K562 (cell line): Measurements from ENCODE around the gene TMTC2. TPM values are rescaled to one million over a fixed set of nuclear protein-coding genes. Genes with fewer than 3 reads are reported as not detected.
A peak's percentile ranks its signal among the peaks of the same experiment; 100 is the strongest.

Experiments used
- BCLAF1 ChIP-seq, 2 experiments: fragments of 450-650 bp in 1 of 2; IDR thresholded peaks; 2 replicates each; pipeline ENCODE4 v1.6.1; 2011 to 2017; ENCODE audit warnings: low read depth in 2 of 2, antibody characterized with exemption in 1 of 2, borderline replicate concordance in 1 of 2, low read length in 1 of 2, mild to moderate bottlenecking in 1 of 2, mixed read lengths in 1 of 2; ENCODE audit not compliant: control insufficient read depth in 1 of 2
- HMBOX1 ChIP-seq: sonication (generic); IDR thresholded peaks from 2 replicates; pipeline ENCODE4 v1.6.1; 2016
- JUN ChIP-seq, 2 experiments: sonication (generic) in 1 of 2; formaldehyde crosslinking in 1 of 2; IDR thresholded peaks; 2 replicates each; pipeline versions ENCODE4 v1.6.1 to v1.8.0; 2012 to 2022; ENCODE audit warnings: borderline replicate concordance in 2 of 2, mild to moderate bottlenecking in 2 of 2, improper control_type of control experiment in 1 of 2, low read depth in 1 of 2, low read length in 1 of 2, missing genetic modification reagents in 1 of 2
- MAFK ChIP-seq: IDR thresholded peaks from 2 replicates; pipeline ENCODE4 v1.6.1; 2011; ENCODE audit warnings: low read length, improper control_type of control experiment
- TOE1 ChIP-seq, 2 experiments: fragments of 450-650 bp in 1 of 2; sonication (generic) in 1 of 2; formaldehyde crosslinking in 1 of 2; IDR thresholded peaks; 2 replicates each; pipeline versions ENCODE4 v1.7.1 to v1.8.0; 2016 to 2022; ENCODE audit warnings: borderline replicate concordance in 2 of 2, mild to moderate bottlenecking in 2 of 2, antibody characterized with exemption in 1 of 2, inconsistent platforms in 1 of 2, low read depth in 1 of 2, missing genetic modification reagents in 1 of 2, moderate library complexity in 1 of 2
- U2AF2 ChIP-seq: fragments of 200-400 bp; formaldehyde crosslinking; optimal IDR thresholded peaks from 2 replicates; pipeline ENCODE3; 2017; ENCODE audit warnings: low read depth, mild to moderate bottlenecking, low read length
- XRCC3 ChIP-seq: fragments of 450-650 bp; IDR thresholded peaks from 2 replicates; pipeline ENCODE4 v1.6.1; 2017; ENCODE audit warnings: mild to moderate bottlenecking, moderate library complexity
- ZNF121 ChIP-seq: sonication (generic); formaldehyde crosslinking; conservative IDR thresholded peaks from 2 replicates; pipeline ENCODE4 v1.8.0; 2022; ENCODE audit warnings: missing genetic modification reagents
- ZNF398 ChIP-seq: fragments of 250-450 bp; sonication (Bioruptor Pico); IDR thresholded peaks from 2 replicates; pipeline ENCODE4 v1.8.0; 2021; ENCODE audit warnings: moderate library complexity, mild to moderate bottlenecking, inconsistent platforms
- ZNF449 ChIP-seq: fragments of 250-450 bp; sonication (Bioruptor Pico); IDR thresholded peaks from 2 replicates; pipeline ENCODE4 v1.8.0; 2022; ENCODE audit warnings: moderate library complexity, mild to moderate bottlenecking, inconsistent platforms
- polyA plus RNA-seq, 8 experiments: library from polyadenylated mRNA; depleted of rRNA in 4 of 8; stranded (reverse) in 5 of 8; unstranded in 3 of 8; fragments of >200 nt; fragmentation: Nextera tagmentation in 2 of 8; fragmentation: Illumina TruSeq in 1 of 8; extraction: Ambion mirVana in 2 of 8; extraction: Trizol in 1 of 8; gene quantifications; 2 replicates each; pipeline versions ENCODE4 v1.2.1 to v1.2.3, GENCODE V29; 2011 to 2014; ENCODE audit warnings: inconsistent platforms in 1 of 8, missing spikeins in 1 of 8
- total RNA-seq, 7 experiments: library from RNA; depleted of rRNA in 6 of 7; stranded (reverse); fragments of >200 nt in 6 of 7; fragmentation: Illumina TruSeq in 2 of 7; extraction: Trizol in 2 of 7; gene quantifications; 2 replicates each; pipeline versions ENCODE4 v1.2.1 to v1.2.3, GENCODE V29; 2011 to 2021; ENCODE audit warnings: low replicate concordance in 1 of 7
- TF ChIP-seq, protein P1 (sequence below): fragments of 250-450 bp; sonication (Bioruptor Pico); IDR thresholded peaks from 2 replicates; pipeline ENCODE4 v1.4.0; 2020

The TMTC2 gene
- total and polyA plus RNA-seq, 9 of the 15 experiments (the other 6 are each of a cell fraction or from before 2014, with no cell fraction given): 0.29 to 1.1 (median 0.55) TPM

DNA sequence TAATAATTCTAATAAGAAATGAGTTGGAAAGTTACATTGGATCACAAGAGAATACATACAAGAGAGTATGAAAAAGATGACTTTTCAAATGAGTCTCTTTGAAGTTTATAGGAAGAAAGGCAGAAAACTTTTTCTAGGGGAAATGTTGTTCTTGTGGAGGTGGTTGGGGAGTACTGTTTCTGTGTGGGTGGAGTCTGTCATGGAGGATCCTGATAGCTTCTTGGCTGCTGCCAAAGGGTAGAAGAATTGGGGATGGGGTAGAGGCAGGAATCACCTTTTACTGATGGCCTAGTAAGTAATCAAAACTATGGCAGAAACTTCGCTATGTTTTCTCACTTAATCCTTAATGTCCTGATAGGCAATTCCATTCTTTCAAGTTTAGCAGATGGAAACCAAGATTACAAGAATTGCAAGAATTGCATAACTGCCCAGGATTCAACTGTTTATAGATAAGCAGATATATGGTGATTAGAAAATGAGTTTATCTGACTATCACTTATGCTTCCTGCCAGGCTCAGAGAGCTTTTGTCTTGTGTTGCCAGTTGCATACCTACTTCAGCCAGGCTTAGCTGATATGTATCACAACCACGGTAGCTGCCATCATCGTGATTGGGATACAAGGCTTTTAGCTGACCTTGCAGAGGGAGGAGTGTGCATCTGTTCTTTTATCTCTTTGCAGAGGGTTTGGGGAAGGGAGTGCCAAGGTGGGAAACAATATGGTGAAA lies 463.9 kb downstream of the TMTC2 start (continued):
- TF ChIP-seq BCLAF1 (IDR thresholded peaks at IDR 0.05; ENCODE audit: borderline replicate concordance in 1 of 2, control insufficient read depth in 1 of 2, low read depth in 2 of 2, low read length in 1 of 2) (0 out of 4 replicates have a peak, but pooled peaks of 1 of the 2 experiments have one; percentile 44), ZNF449 (CRISPR knock-in tag) (no peak), ZNF398 (CRISPR knock-in tag) (no peak), JUN (IDR thresholded peaks at IDR 0.05; ENCODE audit: borderline replicate concordance, low read depth, low read length) (no peak), JUN (CRISPR knock-in tag; IDR thresholded peaks at IDR 0.05; ENCODE audit: borderline replicate concordance) (no peak), ZNF121 (no peak), U2AF2 (no peak), TOE1 (IDR thresholded peaks at IDR 0.05; ENCODE audit: borderline replicate concordance) (no peak), TOE1 (CRISPR knock-in tag; IDR thresholded peaks at IDR 0.05; ENCODE audit: borderline replicate concordance, low read depth) (no peak), XRCC3 (no peak), HMBOX1 (no peak), MAFK (no peak)
- TF ChIP-seq, protein P1, sequence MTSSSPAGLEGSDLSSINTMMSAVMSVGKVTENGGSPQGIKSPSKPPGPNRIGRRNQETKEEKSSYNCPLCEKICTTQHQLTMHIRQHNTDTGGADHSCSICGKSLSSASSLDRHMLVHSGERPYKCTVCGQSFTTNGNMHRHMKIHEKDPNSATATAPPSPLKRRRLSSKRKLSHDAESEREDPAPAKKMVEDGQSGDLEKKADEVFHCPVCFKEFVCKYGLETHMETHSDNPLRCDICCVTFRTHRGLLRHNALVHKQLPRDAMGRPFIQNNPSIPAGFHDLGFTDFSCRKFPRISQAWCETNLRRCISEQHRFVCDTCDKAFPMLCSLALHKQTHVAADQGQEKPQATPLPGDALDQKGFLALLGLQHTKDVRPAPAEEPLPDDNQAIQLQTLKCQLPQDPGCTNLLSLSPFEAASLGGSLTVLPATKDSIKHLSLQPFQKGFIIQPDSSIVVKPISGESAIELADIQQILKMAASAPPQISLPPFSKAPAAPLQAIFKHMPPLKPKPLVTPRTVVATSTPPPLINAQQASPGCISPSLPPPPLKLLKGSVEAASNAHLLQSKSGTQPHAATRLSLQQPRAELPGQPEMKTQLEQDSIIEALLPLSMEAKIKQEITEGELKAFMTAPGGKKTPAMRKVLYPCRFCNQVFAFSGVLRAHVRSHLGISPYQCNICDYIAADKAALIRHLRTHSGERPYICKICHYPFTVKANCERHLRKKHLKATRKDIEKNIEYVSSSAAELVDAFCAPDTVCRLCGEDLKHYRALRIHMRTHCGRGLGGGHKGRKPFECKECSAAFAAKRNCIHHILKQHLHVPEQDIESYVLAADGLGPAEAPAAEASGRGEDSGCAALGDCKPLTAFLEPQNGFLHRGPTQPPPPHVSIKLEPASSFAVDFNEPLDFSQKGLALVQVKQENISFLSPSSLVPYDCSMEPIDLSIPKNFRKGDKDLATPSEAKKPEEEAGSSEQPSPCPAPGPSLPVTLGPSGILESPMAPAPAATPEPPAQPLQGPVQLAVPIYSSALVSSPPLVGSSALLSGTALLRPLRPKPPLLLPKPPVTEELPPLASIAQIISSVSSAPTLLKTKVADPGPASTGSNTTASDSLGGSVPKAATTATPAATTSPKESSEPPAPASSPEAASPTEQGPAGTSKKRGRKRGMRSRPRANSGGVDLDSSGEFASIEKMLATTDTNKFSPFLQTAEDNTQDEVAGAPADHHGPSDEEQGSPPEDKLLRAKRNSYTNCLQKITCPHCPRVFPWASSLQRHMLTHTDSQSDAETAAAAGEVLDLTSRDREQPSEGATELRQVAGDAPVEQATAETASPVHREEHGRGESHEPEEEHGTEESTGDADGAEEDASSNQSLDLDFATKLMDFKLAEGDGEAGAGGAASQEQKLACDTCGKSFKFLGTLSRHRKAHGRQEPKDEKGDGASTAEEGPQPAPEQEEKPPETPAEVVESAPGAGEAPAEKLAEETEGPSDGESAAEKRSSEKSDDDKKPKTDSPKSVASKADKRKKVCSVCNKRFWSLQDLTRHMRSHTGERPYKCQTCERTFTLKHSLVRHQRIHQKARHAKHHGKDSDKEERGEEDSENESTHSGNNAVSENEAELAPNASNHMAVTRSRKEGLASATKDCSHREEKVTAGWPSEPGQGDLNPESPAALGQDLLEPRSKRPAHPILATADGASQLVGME (CRISPR knock-in tag): no peak
